ENCODE measurements around the gene IPO4.
"Not testable (repeated sequence)": the region's sequence is repeated elsewhere in the genome, so short reads cannot be mapped to it uniquely, and the experiment has no call there.

The IPO4 gene

DNA sequence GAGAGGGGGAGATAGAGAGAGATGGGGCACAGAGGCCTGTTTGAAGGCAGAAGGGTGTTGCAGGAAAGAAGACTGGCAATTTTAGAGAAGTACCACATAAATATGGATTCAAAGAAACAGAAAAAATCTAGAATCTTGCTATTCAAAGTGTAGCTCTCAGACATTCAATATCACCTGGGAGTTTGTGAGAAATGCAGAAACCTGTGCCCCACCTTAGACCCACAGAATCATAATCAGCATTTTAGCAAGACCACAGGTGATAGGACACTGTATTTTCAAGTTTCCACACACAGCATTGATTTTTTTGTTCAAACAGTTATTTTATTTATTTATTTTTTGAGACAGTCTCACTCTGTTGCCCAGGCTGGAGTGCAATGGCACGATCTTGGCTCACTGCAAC is 40.3 kb upstream of the IPO4 start:
- CTCF ChIA-PET, result interaction anchor here (0.7 to 1.8 kb wide), 5 partner anchors 8 to 598 kb away, joined by 3 to 4 read pairs (median 3); partner anchors contain the start of gene MDP1
- no peak overlapping the region for H3K27ac ChIP-seq (ENCODE audit: extremely low read depth, low read depth, low read length)
- H3K4me3 ChIP-seq (ENCODE audit: low read depth, low read length), result no peak overlapping the region
- POLR2A ChIA-PET, result interaction anchor here (1.9 kb wide), 1 partner anchor 34 kb away, joined by 6 read pairs; the partner anchor contains the start of gene TM9SF1
- TF ChIP-seq ZNF157 (tag by site-specific recombination; IDR thresholded peaks at IDR 0.05), result no peak
- TF ChIP-seq ZBTB21 (tag by site-specific recombination; IDR thresholded peaks at IDR 0.05), result no peak
- TF ChIP-seq ZNF16 (tag by site-specific recombination; IDR thresholded peaks at IDR 0.05; ENCODE audit: low read depth), result no peak
- TF ChIP-seq ZNF776 (tag by site-specific recombination; IDR thresholded peaks at IDR 0.05; ENCODE audit: borderline replicate concordance), result no peak
- TF ChIP-seq ZBTB20 (tag by site-specific recombination; IDR thresholded peaks at IDR 0.05), result no peak
- no peak for TF ChIP-seq ZNF530 (tag by site-specific recombination; IDR thresholded peaks at IDR 0.05; ENCODE audit: low read depth)
- no peak for TF ChIP-seq ZNF174 (tag by site-specific recombination; IDR thresholded peaks at IDR 0.05)
- TF ChIP-seq, protein P1, sequence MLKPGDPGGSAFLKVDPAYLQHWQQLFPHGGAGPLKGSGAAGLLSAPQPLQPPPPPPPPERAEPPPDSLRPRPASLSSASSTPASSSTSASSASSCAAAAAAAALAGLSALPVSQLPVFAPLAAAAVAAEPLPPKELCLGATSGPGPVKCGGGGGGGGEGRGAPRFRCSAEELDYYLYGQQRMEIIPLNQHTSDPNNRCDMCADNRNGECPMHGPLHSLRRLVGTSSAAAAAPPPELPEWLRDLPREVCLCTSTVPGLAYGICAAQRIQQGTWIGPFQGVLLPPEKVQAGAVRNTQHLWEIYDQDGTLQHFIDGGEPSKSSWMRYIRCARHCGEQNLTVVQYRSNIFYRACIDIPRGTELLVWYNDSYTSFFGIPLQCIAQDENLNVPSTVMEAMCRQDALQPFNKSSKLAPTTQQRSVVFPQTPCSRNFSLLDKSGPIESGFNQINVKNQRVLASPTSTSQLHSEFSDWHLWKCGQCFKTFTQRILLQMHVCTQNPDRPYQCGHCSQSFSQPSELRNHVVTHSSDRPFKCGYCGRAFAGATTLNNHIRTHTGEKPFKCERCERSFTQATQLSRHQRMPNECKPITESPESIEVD (tag by site-specific recombination; IDR thresholded peaks at IDR 0.05), result no peak
- H3K4me1 ChIP-seq (ENCODE audit: control insufficient read depth, insufficient read depth, low read length), result peaks cover 7% of the 10 kb centered on the region
- H3K36me3 ChIP-seq (ENCODE audit: control insufficient read depth in 2 of 2, insufficient read depth in 1 of 2, low read length in 2 of 2), result peaks cover 23 to 31% of the 10 kb centered on the region in 2 experiments
- no peaks in the 10 kb centered on the region for H3K9me3 ChIP-seq (ENCODE audit: control insufficient read depth, insufficient read depth, low read depth, low read length)

DNA sequence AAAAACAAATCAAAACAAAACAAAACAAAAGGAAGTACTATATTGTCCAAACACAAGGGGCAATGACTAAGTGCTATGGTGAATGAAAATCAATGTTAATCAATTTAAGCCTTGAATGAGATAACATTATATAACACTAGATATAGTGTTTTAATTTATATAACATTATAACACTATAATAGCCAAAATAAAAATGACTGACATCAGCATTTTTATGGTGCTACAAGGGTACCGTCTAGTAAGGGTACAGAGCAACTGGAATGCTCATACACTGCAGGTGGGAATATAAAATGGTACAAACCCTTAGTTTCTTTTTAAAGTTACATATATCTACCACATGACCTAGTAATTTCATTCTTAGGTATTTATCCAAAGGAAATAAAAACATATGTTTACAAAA is 37.9 kb upstream of the IPO4 start:
- Histone ChIP-seq H3K27ac (ENCODE audit: extremely low read depth, low read depth, low read length) (no peak overlapping the region), H3K9me3 (ENCODE audit: control insufficient read depth, insufficient read depth, low read depth, low read length) (no peaks in the 10 kb centered on the region), H3K4me3 (ENCODE audit: low read depth, low read length) (no peak overlapping the region), H3K36me3 (ENCODE audit: control insufficient read depth in 2 of 2, insufficient read depth in 1 of 2, low read length in 2 of 2) (peaks cover 23 to 31% of the 10 kb centered on the region in 2 experiments), H3K4me1 (ENCODE audit: control insufficient read depth, insufficient read depth, low read length) (no peaks in the 10 kb centered on the region)
- ChIA-PET POLR2A (no interaction called here), CTCF (interaction anchor here (1.8 kb wide), 1 partner anchor 10 kb away, joined by 7 read pairs; the partner anchor contains the start of gene MDP1)
- no peak for TF ChIP-seq ZNF266 (tag by site-specific recombination; IDR thresholded peaks at IDR 0.05; ENCODE audit: low read depth)
- TF ChIP-seq GFI1B (tag by site-specific recombination; IDR thresholded peaks at IDR 0.05), result no peak
- TF ChIP-seq ZNF366 (tag by site-specific recombination; conservative IDR thresholded peaks at IDR 0.05), result no peak
- no peak for TF ChIP-seq PRDM10 (tag by site-specific recombination; IDR thresholded peaks at IDR 0.05)
- no peak for TF ChIP-seq KLF10 (tag by site-specific recombination; IDR thresholded peaks at IDR 0.05)

GRCh38 chr14:24224618-24225071 is 36.0 kb upstream of the IPO4 start:
- no peak for TF ChIP-seq ZNF830 (tag by site-specific recombination; IDR thresholded peaks at IDR 0.05; ENCODE audit: low read depth)
- no peak for TF ChIP-seq ZNF76 (tag by site-specific recombination; IDR thresholded peaks at IDR 0.05; ENCODE audit: borderline replicate concordance, low read depth)
- no peak for TF ChIP-seq ZNF146 (tag by site-specific recombination; IDR thresholded peaks at IDR 0.05)
- TF ChIP-seq ZNF785 (tag by site-specific recombination; IDR thresholded peaks at IDR 0.05), result no peak
- no peak for TF ChIP-seq ZNF704 (tag by site-specific recombination; IDR thresholded peaks at IDR 0.05)
- no peak for TF ChIP-seq ZBTB17 (tag by site-specific recombination; IDR thresholded peaks at IDR 0.05)
- Histone ChIP-seq H3K4me3 (ENCODE audit: low read depth, low read length) (no peak overlapping the region), H3K36me3 (ENCODE audit: control insufficient read depth in 2 of 2, insufficient read depth in 1 of 2, low read length in 2 of 2) (peaks cover 22 to 30% of the 10 kb centered on the region in 2 experiments), H3K9me3 (ENCODE audit: control insufficient read depth, insufficient read depth, low read depth, low read length) (no peaks in the 10 kb centered on the region), H3K27ac (ENCODE audit: extremely low read depth, low read depth, low read length) (no peak overlapping the region), H3K4me1 (ENCODE audit: control insufficient read depth, insufficient read depth, low read length) (no peaks in the 10 kb centered on the region)
- ChIA-PET CTCF (interaction anchor here (0.6 to 1.8 kb wide), 3 partner anchors 9 to 207 kb away, joined by 3 to 7 read pairs (median 4); partner anchors contain the start of genes MDP1 and TINF2), POLR2A (interaction anchor here (0.5 to 2.1 kb wide), 3 partner anchors 11 to 82 kb away, joined by 3 to 4 read pairs (median 3); partner anchors contain the start of genes CHMP4A and TINF2)

- CTCF ChIA-PET, result interaction anchor here (0.7 kb wide), 1 partner anchor 9 kb away, joined by 3 read pairs; the partner anchor contains the start of gene CHMP4A
- H3K4me3 ChIP-seq (ENCODE audit: low read depth, low read length); H3K27ac ChIP-seq (ENCODE audit: extremely low read depth, low read depth, low read length); H3K9me3 ChIP-seq (ENCODE audit: control insufficient read depth, insufficient read depth, low read depth, low read length); POLR2A ChIA-PET; H3K4me1 ChIP-seq (ENCODE audit: control insufficient read depth, insufficient read depth, low read length): not testable (repeated sequence)
- peaks cover 17 to 18% of the 10 kb centered on the region in 2 experiments for H3K36me3 ChIP-seq (ENCODE audit: control insufficient read depth in 2 of 2, insufficient read depth in 1 of 2, low read length in 2 of 2)
These were observed 34.4 kb upstream of the IPO4 start for GRCh38 chr14:24222987-24223386.
